HPDE6-E6E7 (cell line): ENCODE measurements around the gene ASTL.

Source experiments
- DNase-seq: peaks from one replicate; pipeline ENCODE4 v3.0.0; 2011; ENCODE audit warnings: missing footprints; ENCODE audit errors: extremely low spot score

The ASTL gene

DNA sequence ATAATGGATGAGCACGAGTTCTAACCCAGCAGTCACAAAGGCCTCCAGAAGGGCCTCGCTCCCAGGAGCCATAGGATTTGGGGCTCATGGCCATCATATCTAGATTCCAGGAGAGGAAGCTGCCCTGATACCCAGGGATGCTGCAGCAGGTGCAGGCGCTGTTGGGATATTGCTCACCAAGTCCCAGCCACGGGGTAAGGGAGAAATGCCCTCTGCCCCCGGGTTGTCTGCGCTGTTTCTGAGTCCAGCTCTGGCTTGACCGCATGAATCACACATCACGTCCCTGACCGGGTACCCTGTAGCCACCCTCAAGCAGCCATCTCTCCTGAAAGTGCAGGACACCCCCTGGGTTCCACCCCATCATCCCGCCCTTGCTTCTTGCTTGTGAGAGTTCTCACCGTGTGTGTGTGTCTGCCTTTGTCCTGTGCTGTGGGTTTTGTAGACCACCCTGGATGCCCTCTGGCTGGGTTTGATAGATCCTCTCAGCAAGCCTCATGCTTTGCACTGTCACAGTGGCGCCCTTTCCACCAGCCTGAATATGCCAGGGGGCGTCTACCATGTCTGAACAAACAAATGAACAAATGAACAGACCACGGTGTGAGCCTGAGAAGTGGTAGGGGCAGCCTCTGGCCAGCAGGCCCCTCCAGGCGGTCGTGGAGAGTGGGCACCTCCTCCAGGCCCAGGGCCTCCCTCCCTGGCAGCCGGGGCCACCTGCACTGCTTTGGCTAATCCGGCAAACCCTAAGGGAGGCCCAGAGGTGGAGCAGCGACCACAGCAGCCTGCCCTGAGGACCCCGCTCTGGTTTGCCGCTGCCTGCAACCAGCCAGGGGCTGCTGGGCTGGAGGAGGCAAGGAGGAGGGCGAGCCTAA, 54.1 kb downstream of the ASTL start:
- no peak for DNase-seq

DNA sequence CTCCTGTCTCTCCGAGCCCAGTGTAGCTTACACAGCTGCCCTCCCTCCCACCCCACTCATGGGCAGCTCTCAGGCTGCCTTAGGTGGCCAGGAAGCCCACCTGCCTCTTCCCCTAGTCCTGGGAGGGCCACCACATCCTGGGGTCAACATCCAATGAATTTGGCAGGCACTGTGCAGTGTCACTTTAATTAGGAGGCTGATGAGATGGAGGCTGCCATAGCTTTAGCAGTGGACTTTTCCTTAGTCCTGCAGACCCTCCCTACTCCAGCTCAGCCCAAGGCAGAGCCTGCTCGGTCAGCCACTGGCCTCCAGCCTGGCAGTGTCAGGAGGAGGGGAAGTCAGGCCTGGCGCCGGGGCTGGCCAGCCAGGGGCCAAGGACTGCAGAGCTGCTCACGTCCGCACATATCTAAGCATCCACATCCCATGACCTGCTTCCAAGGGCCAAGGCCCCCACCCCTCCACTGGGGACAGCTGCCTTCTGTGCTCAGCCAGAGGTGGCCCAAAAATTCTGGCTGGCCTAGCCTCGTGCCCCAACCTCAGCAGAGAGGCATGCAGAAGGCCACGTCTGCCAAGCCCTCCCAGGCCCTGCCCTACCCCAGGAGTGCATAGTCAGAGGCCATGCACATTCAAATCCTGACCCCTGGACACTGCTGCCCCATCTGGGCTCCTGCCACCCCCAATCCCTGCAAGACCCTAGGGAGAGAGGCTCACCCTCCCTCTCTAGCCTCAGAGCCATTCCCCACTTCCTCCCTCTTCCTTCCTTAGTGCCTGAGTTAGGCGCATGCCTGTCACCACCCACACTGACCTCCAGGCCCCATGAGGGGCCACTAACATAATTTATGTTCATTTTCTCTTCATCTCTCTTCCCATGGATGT, 55.0 kb downstream of the ASTL start:
- DNase-seq: no peak

DNA sequence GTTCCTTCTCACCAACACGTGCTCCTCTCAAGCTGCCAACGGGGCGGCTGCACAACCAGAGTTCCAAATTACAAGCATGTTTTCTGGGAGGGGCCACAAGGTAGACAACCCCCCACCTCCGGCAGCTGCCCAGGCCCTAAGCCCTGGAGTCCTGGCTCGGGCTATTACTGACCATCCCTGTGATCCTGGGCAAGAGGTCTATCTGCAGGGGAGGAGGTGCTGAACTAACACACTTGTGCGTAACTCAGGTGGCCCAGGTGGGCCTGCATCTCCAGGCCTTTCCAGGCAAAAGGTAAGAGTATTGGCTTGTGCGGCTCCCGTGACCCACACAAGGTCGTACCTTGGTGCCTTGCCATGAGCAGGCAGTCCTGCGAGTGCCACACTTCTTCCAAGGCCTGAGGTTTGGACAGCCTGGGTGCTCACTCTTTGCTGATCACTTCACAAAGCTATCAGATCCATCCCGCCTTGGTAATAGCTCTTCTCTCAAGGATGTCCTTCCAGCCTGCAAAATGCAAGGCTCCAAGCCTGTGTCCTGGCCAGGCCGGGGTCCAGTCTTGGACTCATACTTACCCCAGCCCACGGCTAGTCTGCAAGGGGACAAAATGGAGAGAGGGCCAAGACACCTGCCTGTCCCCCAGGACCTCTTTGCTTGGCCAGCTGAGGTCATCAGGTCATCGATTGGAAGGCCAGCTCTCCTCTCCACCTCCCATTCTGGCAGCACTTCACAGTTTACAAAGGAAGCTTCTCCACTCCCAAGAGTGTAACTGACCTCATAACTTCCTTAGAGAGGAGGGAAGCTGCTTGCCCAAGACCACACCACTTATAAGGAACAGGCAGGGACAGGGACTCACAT, 55.9 kb downstream of the ASTL start:
- no peak for DNase-seq

DNA sequence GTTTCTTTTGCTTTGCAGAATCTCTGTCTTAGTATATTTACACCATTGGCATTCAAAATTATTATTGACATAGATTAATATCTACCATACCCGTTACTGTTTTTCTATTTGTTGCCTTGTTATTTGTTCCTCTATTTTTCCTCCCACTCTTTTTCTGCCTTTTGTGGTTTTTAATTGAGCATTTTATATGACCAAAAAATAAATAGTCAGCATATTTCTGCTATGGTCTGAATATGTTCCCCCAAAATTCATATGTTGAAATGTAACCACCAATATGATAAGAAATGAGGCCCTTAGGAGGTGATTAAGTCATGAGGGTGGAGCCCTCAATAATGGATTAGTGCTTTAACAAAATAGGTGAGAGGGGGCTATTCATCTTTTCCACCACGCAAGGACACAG, 57.3 kb downstream of the ASTL start:
- DNase-seq: no peak

DNA sequence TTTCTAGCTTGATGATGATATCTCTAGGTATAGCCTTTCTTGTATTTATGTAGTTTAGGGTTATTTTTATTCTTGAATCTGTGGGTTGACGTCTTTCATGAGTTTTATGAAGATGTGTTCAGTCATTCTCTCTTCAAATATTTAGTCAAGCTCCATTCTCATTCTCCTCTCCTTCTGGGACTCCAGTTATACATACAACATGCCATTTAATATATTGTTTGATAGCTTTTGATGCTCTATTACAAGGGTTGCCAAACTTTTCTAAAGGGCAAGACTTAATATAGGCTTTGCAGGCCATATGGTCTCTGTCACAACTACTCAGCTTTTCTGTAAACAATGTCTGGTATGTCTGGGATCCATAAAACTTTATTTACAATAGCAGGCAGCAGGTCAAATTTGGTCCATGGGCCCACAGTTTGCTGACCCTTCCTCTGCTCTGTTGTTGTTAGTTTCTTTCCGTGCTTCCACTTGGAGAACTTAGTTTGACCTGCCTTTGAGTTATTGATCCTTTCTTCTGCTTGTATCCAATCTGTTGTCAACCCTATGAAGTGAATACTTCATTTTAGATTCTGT, 63.0 kb downstream of the ASTL start:
- no peak for DNase-seq

DNA sequence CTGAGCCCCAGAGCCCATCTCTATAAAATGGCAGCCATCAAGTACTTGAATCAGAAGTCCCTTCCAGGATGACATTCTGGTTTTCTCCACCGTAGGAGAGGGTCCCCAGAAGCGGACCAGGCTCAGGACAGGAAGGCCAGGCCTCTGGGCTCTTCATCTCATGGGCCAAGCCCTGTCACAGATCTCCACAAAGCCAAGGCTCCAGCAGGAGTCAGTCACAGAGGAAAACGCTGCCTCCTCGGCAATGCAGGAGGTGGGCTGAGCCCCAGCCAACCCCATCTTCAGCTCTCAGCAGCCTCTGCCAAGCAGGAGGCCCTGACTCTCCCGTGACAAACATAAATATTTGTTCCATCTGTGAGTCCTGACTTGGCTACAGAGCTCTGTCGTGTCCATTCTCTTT, 64.1 kb downstream of the ASTL start:
- no peak for DNase-seq

DNA sequence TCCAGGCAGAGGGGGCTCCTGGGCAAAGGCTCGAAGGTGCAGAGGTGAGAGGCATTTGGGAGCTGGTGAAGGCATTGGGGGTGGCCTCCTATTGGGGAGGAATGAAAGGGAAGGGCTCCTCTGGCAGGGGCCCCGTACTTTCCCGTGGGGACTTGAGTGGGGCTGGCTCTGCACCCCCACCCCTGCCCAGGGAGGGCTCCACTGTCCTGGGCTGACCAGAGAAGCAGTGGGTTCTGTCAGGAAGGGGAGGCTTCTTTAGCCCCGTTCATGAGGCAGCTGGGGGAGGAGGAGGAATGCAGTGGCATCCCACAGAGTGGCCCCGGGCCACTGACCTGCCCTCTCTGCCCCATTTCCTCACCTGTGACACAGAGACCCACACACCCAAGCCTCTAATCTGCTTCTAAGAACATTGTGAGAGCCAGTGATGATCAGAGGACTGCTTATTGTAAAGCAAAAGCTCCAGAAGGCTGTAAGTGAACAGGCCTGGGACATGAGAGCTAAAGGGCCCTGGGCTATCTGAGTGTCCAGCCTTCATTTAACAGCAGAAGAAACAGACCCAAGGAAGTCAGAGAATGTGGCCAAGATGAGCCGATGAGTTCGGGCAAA, 65.0 kb downstream of the ASTL start:
- no peak for DNase-seq
